ENCODE results near the gene CLDN9. TPM values are rescaled to one million over a fixed set of nuclear protein-coding genes. Genes with fewer than 3 reads are reported as not detected.
A peak's percentile ranks its signal among the peaks of the same experiment; 100 is the strongest.

CLDN9 gene
- total and polyA plus RNA-seq, 9 of the 15 experiments (the other 6 are each of a cell fraction or from before 2014, with no cell fraction given): 0.12 to 0.44 (median 0.22) TPM; not detected in 4

DNA sequence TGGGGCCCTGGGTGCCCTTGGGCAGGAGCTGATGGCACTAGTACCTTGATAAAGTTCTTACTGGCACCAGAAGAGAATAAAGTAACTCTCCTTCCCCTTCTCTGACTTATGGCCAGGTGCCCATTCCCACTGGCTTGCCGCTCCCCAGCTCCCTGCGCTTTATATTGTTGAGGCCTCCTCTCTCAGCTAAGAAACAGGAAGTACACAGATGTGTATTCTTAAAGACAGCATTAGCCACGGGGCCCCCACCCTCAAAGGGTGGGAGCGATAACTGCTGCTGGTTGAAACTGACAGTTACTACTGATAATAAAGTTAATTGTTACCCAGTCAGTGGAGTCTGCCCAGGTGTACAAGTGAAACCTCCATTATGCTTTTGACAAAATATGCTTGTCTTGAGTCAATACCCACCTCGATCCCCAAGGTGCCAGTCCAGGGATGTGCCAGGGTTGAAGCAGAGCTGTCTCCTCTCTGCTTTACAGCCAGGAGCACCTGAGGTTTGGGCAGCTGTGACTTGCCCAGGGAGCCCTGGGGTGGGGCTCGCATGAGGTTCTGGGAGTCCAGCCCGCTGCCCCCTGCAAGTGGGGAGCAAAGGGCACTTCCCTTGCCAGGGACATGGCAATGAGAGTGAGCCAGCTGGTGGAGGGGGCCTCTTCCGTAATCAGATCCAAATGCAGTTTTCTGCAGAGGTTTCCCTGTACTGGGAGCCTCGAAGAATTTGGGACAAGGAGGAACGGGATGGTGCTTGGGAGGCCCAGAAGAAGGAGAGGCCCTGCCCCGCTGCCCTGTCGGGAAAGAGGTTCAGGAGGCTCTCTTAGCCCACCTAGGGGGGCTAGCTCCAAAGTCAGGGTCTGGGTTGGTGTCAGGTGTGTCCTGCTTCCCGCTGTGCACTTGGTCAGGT lies 5.4 kb upstream of the CLDN9 start (continued):
- TF ChIP-seq, protein P1, sequence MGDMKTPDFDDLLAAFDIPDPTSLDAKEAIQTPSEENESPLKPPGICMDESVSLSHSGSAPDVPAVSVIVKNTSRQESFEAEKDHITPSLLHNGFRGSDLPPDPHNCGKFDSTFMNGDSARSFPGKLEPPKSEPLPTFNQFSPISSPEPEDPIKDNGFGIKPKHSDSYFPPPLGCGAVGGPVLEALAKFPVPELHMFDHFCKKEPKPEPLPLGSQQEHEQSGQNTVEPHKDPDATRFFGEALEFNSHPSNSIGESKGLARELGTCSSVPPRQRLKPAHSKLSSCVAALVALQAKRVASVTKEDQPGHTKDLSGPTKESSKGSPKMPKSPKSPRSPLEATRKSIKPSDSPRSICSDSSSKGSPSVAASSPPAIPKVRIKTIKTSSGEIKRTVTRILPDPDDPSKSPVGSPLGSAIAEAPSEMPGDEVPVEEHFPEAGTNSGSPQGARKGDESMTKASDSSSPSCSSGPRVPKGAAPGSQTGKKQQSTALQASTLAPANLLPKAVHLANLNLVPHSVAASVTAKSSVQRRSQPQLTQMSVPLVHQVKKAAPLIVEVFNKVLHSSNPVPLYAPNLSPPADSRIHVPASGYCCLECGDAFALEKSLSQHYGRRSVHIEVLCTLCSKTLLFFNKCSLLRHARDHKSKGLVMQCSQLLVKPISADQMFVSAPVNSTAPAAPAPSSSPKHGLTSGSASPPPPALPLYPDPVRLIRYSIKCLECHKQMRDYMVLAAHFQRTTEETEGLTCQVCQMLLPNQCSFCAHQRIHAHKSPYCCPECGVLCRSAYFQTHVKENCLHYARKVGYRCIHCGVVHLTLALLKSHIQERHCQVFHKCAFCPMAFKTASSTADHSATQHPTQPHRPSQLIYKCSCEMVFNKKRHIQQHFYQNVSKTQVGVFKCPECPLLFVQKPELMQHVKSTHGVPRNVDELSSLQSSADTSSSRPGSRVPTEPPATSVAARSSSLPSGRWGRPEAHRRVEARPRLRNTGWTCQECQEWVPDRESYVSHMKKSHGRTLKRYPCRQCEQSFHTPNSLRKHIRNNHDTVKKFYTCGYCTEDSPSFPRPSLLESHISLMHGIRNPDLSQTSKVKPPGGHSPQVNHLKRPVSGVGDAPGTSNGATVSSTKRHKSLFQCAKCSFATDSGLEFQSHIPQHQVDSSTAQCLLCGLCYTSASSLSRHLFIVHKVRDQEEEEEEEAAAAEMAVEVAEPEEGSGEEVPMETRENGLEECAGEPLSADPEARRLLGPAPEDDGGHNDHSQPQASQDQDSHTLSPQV (IDR thresholded peaks at IDR 0.05): peak; percentile 81
- TF ChIP-seq, protein P2, sequence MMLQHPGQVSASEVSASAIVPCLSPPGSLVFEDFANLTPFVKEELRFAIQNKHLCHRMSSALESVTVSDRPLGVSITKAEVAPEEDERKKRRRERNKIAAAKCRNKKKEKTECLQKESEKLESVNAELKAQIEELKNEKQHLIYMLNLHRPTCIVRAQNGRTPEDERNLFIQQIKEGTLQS (IDR thresholded peaks at IDR 0.05): no peak
- TF ChIP-seq, protein P2 (CRISPR knock-in tag; conservative IDR thresholded peaks at IDR 0.05): no peak
- TF ChIP-seq, protein P3, sequence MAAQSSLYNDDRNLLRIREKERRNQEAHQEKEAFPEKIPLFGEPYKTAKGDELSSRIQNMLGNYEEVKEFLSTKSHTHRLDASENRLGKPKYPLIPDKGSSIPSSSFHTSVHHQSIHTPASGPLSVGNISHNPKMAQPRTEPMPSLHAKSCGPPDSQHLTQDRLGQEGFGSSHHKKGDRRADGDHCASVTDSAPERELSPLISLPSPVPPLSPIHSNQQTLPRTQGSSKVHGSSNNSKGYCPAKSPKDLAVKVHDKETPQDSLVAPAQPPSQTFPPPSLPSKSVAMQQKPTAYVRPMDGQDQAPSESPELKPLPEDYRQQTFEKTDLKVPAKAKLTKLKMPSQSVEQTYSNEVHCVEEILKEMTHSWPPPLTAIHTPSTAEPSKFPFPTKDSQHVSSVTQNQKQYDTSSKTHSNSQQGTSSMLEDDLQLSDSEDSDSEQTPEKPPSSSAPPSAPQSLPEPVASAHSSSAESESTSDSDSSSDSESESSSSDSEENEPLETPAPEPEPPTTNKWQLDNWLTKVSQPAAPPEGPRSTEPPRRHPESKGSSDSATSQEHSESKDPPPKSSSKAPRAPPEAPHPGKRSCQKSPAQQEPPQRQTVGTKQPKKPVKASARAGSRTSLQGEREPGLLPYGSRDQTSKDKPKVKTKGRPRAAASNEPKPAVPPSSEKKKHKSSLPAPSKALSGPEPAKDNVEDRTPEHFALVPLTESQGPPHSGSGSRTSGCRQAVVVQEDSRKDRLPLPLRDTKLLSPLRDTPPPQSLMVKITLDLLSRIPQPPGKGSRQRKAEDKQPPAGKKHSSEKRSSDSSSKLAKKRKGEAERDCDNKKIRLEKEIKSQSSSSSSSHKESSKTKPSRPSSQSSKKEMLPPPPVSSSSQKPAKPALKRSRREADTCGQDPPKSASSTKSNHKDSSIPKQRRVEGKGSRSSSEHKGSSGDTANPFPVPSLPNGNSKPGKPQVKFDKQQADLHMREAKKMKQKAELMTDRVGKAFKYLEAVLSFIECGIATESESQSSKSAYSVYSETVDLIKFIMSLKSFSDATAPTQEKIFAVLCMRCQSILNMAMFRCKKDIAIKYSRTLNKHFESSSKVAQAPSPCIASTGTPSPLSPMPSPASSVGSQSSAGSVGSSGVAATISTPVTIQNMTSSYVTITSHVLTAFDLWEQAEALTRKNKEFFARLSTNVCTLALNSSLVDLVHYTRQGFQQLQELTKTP (IDR thresholded peaks at IDR 0.05; ENCODE audit: low read depth in 1 of 2, partially characterized antibody in 2 of 2): peak in 1 of 2 experiments; percentile 15
- no peak for TF ChIP-seq IRF2 (CRISPR knock-in tag; IDR thresholded peaks at IDR 0.05)
- TF ChIP-seq CXXC5 (CRISPR knock-in tag; IDR thresholded peaks at IDR 0.05): peak; percentile 38
- no peak for TF ChIP-seq ZNF121 (CRISPR knock-in tag; conservative IDR thresholded peaks at IDR 0.05)
- TF ChIP-seq NFIX (CRISPR knock-in tag; IDR thresholded peaks at IDR 0.05; ENCODE audit: low read depth): no peak
- TF ChIP-seq MAFF (IDR thresholded peaks at IDR 0.05; ENCODE audit: low read length): no peak
- TF ChIP-seq PRPF4 (IDR thresholded peaks at IDR 0.05; ENCODE audit: insufficient read depth, low read depth, low read length, poor library complexity, severe bottlenecking): no peak
- TF ChIP-seq NEUROD1 (IDR thresholded peaks at IDR 0.05; ENCODE audit: borderline replicate concordance, low read depth, low read length, partially characterized antibody): no peak
